GM23338 (cell line): ENCODE measurements around the gene DPY19L1. TPM values are rescaled to one million over a fixed set of nuclear protein-coding genes. Genes with fewer than 3 reads are reported as not detected.

ENCODE experiments used
- ATAC-seq: fragments of 200-7000 bp; cut with Tn5 transposase; 3 replicates; pipeline ENCODE4 v1.9.1; 2020
- DNase-seq: peaks from one replicate; pipeline ENCODE4 v3.0.0-alpha.2; 2015; ENCODE audit warnings: low spot score
- H2AFZ ChIP-seq: fragments of 200-600 bp; sonication (generic); 2 replicates; pipeline ENCODE4 v1.8.0; 2016; ENCODE audit warnings: antibody characterized with exemption, mild to moderate bottlenecking, moderate library complexity
- H3F3A ChIP-seq: fragments of 200-600 bp; sonication (generic); replicated peaks from 2 replicates; pipeline ENCODE4 v1.8.0; 2017; ENCODE audit warnings: antibody characterized with exemption, mixed run types, low read depth
- H3K27ac ChIP-seq: fragments of 200-600 bp; sonication (generic); 2 replicates; pipeline ENCODE4 v1.6.1; 2016; ENCODE audit warnings: low read depth
- H3K27me3 ChIP-seq: fragments of 200-600 bp; sonication (generic); 2 replicates; pipeline ENCODE4 v1.8.0; 2016; ENCODE audit warnings: mild to moderate bottlenecking, mixed run types, moderate library complexity; ENCODE audit not compliant: insufficient read depth
- H3K36me3 ChIP-seq: fragments of 200-600 bp; sonication (generic); 2 replicates; pipeline ENCODE4 v1.8.0; 2016; ENCODE audit warnings: mild to moderate bottlenecking; ENCODE audit not compliant: insufficient read depth
- H3K4me1 ChIP-seq: fragments of 200-600 bp; sonication (generic); 2 replicates; pipeline ENCODE4 v1.8.0; 2016; ENCODE audit warnings: mild to moderate bottlenecking, moderate library complexity; ENCODE audit not compliant: insufficient read depth
- H3K4me2 ChIP-seq: fragments of 200-600 bp; sonication (generic); 2 replicates; pipeline ENCODE4 v1.7.1; 2017; ENCODE audit warnings: mixed run types
- H3K4me3 ChIP-seq: fragments of 200-600 bp; sonication (generic); 2 replicates; pipeline ENCODE4 v1.6.1; 2016; ENCODE audit warnings: mixed run types
- H3K79me2 ChIP-seq: fragments of 200-600 bp; sonication (generic); replicated peaks from 2 replicates; pipeline ENCODE4 v1.8.0; 2017; ENCODE audit warnings: mild to moderate bottlenecking; ENCODE audit not compliant: insufficient read depth
- H3K9me2 ChIP-seq: fragments of 200-600 bp; sonication (generic); 2 replicates; pipeline ENCODE4 v1.8.0; 2017; ENCODE audit not compliant: insufficient read depth
- H4K20me1 ChIP-seq: fragments of 200-600 bp; sonication (generic); replicated peaks from 2 replicates; pipeline ENCODE4 v1.8.0; 2017; ENCODE audit warnings: mild to moderate bottlenecking; ENCODE audit not compliant: insufficient read depth
- H3K27ac Mint-ChIP-seq: 2 replicates; pipeline ENCODE4 v1.8.0; 2020; ENCODE audit warnings: inconsistent platforms, mild to moderate bottlenecking, moderate library complexity, mixed read lengths
- H3K27me3 Mint-ChIP-seq: 3 replicates; pipeline ENCODE4 v1.8.0; 2022; ENCODE audit warnings: low read depth, mild to moderate bottlenecking, moderate library complexity, mixed read lengths, inconsistent platforms; ENCODE audit not compliant: insufficient read depth, poor library complexity
- H3K36me3 Mint-ChIP-seq: 3 replicates; pipeline ENCODE4 v1.8.0; 2021; ENCODE audit warnings: low read depth, mild to moderate bottlenecking, inconsistent platforms, moderate library complexity, mixed read lengths
- H3K4me1 Mint-ChIP-seq: 3 replicates; pipeline ENCODE4 v1.8.0; 2020; ENCODE audit warnings: mild to moderate bottlenecking, inconsistent platforms, mixed read lengths
- H3K4me3 Mint-ChIP-seq: 3 replicates; pipeline ENCODE4 v1.8.0; 2021; ENCODE audit warnings: moderate library complexity, mild to moderate bottlenecking, inconsistent platforms, mixed read lengths
- H3K9me3 Mint-ChIP-seq: 3 replicates; pipeline ENCODE4 v1.8.0; 2020; ENCODE audit warnings: moderate library complexity, mild to moderate bottlenecking, inconsistent platforms, mixed read lengths
- POLR2AphosphoS5 ChIP-seq: IDR thresholded peaks from 2 replicates; pipeline ENCODE4 v1.6.1; 2016; ENCODE audit warnings: antibody characterized with exemption, low read depth
- STAT1 ChIP-seq: IDR thresholded peaks from one replicate; pipeline ENCODE4 v1.6.1; 2016; ENCODE audit warnings: antibody characterized with exemption; ENCODE audit not compliant: unreplicated experiment
- ZNF114 ChIP-seq: fragments of 250-450 bp; sonication (Bioruptor Pico); IDR thresholded peaks from 2 replicates; pipeline ENCODE4 v1.5.0; 2020; ENCODE audit warnings: mild to moderate bottlenecking, moderate library complexity
- ZNF331 ChIP-seq: fragments of 250-450 bp; sonication (Bioruptor Pico); IDR thresholded peaks from 2 replicates; pipeline ENCODE4 v1.5.0; 2020; ENCODE audit warnings: low read depth, mild to moderate bottlenecking, moderate library complexity
- polyA plus RNA-seq: library from polyadenylated mRNA; unstranded; fragments of >200 nt; fragmentation: Nextera tagmentation; extraction: Ambion mirVana; gene quantifications from 2 replicates; pipeline ENCODE4 v1.2.1, GENCODE V29; 2016
- total RNA-seq: library from RNA; depleted of rRNA; stranded (reverse); fragments of >200 nt; shearing (Covaris generic); gene quantifications from 2 replicates; pipeline ENCODE4 v1.2.3, GENCODE V29; 2014
- TF ChIP-seq, protein P1 (sequence below): fragments of 250-450 bp; sonication (Bioruptor Pico); IDR thresholded peaks from 2 replicates; pipeline ENCODE4 v1.5.0; 2020; ENCODE audit warnings: mild to moderate bottlenecking, moderate library complexity
- TF ChIP-seq, protein P2 (sequence below): IDR thresholded peaks from 2 replicates; pipeline ENCODE4 v1.6.1; 2016; ENCODE audit warnings: antibody characterized with exemption
- TF ChIP-seq, protein P3 (sequence below), 2 experiments: fragments of 200-600 bp in 1 of 2; sonication (generic) in 1 of 2; conservative IDR thresholded peaks; 2 replicates each; pipeline versions ENCODE4 v1.5.1 to v1.6.1; 2016 to 2017; ENCODE audit warnings: antibody characterized with exemption in 2 of 2, low read depth in 2 of 2, mild to moderate bottlenecking in 2 of 2, moderate library complexity in 1 of 2

DPY19L1 gene
- total and polyA plus RNA-seq, 2 experiments from 2014 or later: 4.4 to 20.2 TPM

DNA sequence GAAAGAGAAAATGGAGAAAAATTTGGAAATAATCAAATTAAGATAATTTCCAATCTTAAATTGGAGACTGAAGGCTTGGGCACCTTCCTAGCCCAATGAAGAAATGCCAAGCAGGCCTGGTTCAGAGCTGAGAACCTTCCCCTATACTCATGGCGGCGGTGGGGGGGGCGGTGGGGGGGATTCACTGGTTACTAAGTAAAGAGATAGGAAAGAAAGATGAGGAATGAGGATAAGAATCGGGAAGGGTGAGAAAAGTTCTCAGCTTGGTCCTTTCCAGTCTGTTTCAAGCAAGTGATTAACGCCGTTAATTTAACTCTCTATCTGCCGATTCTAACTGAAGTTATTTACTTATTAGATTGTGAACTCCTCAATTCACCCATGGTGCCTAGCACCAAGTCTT lies 41.5 kb downstream of the DPY19L1 start (continued):
- TF ChIP-seq, protein P1, sequence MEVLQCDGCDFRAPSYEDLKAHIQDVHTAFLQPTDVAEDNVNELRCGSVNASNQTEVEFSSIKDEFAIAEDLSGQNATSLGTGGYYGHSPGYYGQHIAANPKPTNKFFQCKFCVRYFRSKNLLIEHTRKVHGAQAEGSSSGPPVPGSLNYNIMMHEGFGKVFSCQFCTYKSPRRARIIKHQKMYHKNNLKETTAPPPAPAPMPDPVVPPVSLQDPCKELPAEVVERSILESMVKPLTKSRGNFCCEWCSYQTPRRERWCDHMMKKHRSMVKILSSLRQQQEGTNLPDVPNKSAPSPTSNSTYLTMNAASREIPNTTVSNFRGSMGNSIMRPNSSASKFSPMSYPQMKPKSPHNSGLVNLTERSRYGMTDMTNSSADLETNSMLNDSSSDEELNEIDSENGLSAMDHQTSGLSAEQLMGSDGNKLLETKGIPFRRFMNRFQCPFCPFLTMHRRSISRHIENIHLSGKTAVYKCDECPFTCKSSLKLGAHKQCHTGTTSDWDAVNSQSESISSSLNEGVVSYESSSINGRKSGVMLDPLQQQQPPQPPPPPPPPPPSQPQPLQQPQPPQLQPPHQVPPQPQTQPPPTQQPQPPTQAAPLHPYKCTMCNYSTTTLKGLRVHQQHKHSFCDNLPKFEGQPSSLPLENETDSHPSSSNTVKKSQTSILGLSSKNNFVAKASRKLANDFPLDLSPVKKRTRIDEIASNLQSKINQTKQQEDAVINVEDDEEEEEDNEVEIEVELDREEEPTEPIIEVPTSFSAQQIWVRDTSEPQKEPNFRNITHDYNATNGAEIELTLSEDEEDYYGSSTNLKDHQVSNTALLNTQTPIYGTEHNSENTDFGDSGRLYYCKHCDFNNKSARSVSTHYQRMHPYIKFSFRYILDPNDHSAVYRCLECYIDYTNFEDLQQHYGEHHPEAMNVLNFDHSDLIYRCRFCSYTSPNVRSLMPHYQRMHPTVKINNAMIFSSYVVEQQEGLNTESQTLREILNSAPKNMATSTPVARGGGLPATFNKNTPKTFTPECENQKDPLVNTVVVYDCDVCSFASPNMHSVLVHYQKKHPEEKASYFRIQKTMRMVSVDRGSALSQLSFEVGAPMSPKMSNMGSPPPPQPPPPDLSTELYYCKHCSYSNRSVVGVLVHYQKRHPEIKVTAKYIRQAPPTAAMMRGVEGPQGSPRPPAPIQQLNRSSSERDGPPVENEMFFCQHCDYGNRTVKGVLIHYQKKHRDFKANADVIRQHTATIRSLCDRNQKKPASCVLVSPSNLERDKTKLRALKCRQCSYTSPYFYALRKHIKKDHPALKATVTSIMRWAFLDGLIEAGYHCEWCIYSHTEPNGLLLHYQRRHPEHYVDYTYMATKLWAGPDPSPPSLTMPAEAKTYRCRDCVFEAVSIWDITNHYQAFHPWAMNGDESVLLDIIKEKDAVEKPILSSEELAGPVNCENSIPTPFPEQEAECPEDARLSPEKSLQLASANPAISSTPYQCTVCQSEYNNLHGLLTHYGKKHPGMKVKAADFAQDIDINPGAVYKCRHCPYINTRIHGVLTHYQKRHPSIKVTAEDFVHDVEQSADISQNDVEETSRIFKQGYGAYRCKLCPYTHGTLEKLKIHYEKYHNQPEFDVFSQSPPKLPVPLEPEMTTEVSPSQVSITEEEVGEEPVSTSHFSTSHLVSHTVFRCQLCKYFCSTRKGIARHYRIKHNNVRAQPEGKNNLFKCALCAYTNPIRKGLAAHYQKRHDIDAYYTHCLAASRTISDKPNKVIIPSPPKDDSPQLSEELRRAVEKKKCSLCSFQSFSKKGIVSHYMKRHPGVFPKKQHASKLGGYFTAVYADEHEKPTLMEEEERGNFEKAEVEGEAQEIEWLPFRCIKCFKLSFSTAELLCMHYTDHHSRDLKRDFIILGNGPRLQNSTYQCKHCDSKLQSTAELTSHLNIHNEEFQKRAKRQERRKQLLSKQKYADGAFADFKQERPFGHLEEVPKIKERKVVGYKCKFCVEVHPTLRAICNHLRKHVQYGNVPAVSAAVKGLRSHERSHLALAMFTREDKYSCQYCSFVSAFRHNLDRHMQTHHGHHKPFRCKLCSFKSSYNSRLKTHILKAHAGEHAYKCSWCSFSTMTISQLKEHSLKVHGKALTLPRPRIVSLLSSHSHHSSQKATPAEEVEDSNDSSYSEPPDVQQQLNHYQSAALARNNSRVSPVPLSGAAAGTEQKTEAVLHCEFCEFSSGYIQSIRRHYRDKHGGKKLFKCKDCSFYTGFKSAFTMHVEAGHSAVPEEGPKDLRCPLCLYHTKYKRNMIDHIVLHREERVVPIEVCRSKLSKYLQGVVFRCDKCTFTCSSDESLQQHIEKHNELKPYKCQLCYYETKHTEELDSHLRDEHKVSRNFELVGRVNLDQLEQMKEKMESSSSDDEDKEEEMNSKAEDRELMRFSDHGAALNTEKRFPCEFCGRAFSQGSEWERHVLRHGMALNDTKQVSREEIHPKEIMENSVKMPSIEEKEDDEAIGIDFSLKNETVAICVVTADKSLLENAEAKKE (CRISPR knock-in tag): no peak

DNA sequence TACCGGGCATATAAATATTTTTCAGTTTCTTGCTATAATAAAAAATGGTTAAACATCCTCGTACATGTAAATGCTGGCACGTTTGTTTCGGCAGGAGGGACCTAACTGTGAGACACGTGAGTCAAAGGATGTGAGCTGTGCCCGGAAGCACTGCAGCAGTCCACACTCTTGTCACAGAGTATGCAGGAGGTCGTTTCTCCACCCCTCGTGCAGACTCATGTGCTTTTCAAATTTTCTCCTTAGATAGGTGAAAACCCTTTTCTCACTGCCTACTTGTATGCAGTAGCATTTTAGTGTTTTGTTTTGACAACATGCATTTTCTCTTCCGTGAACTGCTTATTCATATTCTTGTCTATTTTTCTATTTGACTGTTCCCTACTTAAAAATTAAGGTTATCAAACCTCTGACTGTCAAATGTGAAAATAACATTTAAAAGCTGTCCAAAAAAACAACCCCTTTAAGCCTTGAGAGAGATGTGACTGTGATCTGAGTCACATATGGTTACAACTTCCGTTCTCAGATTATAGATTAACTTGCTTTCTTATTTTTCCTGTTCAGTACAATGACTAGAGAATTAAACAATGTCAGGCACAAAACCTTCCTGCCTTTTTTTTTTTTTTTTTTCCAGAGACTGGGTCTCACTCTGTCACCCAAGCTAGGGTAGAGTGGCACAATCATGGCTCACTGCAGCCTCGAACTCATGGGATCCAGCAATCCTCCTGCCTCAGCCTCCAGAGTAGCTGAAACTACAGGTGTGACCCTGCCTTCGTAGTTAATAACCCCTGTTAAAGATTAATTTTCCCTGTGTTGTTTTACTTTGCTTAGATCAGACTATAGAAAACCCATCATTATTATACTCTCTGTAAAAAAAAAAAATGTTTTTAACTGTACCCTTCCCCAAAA lies 45.1 kb downstream of the DPY19L1 start:
- Mint-ChIP-seq H3K4me1 (peaks cover 10% of the 10 kb centered on the region), H3K27ac (no peak overlapping the region), H3K4me3 (no peak overlapping the region), H3K36me3 (no peaks in the 10 kb centered on the region), H3K9me3 (no peaks in the 10 kb centered on the region; the same call in 2 of the 3 replicates), H3K27me3 (no peaks in the 10 kb centered on the region)
- Histone ChIP-seq H3F3A (no peaks in the 10 kb centered on the region), H3K36me3 (no peaks in the 10 kb centered on the region), H4K20me1 (no peaks in the 10 kb centered on the region), H3K4me2 (no peak overlapping the region), H3K27me3 (no peaks in the 10 kb centered on the region), H3K4me3 (no peak overlapping the region), H3K9me2 (no peaks in the 10 kb centered on the region), H2AFZ (no peak overlapping the region), H3K79me2 (no peaks in the 10 kb centered on the region), H3K4me1 (no peaks in the 10 kb centered on the region), H3K27ac (no peak overlapping the region)
- ATAC-seq (no peak), DNase-seq (no peak)
- TF ChIP-seq, protein P2, sequence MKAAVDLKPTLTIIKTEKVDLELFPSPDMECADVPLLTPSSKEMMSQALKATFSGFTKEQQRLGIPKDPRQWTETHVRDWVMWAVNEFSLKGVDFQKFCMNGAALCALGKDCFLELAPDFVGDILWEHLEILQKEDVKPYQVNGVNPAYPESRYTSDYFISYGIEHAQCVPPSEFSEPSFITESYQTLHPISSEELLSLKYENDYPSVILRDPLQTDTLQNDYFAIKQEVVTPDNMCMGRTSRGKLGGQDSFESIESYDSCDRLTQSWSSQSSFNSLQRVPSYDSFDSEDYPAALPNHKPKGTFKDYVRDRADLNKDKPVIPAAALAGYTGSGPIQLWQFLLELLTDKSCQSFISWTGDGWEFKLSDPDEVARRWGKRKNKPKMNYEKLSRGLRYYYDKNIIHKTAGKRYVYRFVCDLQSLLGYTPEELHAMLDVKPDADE: no peak
- TF ChIP-seq, protein P3, sequence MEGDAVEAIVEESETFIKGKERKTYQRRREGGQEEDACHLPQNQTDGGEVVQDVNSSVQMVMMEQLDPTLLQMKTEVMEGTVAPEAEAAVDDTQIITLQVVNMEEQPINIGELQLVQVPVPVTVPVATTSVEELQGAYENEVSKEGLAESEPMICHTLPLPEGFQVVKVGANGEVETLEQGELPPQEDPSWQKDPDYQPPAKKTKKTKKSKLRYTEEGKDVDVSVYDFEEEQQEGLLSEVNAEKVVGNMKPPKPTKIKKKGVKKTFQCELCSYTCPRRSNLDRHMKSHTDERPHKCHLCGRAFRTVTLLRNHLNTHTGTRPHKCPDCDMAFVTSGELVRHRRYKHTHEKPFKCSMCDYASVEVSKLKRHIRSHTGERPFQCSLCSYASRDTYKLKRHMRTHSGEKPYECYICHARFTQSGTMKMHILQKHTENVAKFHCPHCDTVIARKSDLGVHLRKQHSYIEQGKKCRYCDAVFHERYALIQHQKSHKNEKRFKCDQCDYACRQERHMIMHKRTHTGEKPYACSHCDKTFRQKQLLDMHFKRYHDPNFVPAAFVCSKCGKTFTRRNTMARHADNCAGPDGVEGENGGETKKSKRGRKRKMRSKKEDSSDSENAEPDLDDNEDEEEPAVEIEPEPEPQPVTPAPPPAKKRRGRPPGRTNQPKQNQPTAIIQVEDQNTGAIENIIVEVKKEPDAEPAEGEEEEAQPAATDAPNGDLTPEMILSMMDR (conservative IDR thresholded peaks at IDR 0.05; ENCODE audit: low read depth in 2 of 2): no peak
- TF ChIP-seq POLR2AphosphoS5 (no peak), STAT1 (no peak), ZNF331 (CRISPR knock-in tag) (no peak), ZNF114 (CRISPR knock-in tag) (no peak)
